NCI-H345 treated with DMSO at 0.1 percent for 48 hours (cell line): ENCODE measurements around the gene SPEM3.

Source experiments
- DNase-seq: peaks from one replicate; lab custom pipeline; 2025; ENCODE audit not compliant: unreplicated experiment; lab: John Stamatoyannopoulos, UW

SPEM3 gene

DNA sequence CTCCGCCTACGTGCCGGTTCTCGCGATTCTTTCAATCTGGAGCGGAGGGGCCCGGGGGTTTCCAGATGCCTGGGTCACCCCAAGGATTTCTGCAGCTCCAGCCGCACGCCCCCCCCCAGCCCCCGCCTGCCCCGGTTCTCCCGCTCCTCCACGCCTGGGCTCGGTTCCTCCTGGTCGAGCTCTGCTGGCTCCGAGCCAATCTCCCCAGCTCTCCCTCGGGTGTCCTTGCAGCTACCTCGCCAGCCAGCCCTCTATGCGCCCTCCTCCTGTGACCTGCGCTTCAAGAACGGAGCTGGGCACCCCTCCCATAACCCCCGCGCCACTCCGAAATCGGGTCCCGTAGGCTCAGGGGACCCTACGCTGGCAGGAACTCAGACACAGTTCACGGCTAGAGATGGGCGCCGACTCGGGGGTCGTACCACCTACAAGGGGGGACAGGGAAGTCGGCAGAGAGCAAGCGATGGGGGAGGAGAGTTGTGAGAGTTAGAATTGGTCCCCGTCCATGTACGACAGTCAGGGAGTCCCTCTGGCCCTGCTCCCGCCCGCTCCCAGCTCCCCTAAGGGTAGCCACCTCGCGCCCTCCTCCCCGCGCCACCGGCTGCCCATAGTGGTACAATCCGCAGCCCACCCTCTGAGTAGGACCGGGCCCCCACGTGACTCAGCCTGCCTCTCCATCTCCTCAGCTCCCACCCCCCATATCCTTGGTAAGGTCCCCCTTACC lies 11.6 kb downstream of the SPEM3 start:
- DNase-seq: peak; percentile 5

DNA sequence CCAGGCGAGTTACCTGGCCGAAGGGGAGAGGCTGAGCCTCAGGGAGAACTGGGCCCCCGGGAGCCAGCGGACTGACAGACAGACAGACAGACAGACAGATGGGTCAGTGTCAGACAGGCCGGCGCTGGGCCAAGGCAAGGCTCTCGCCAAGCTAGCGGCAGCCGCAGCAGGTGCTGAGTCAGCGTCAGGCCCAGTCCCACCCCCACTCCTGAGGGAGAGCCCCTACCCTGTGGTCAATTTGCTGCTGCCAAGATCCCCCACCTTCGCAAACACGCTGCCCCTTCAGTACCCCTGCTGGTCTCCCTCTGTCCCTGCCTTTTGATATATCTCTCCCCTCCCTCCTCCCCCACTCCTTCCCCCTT lies 12.2 kb downstream of the SPEM3 start:
- DNase-seq: no peak

- DNase-seq: no peak
Observed at GRCh38 chr17:7441266-7441665, 12.6 kb downstream of the SPEM3 start.

GRCh38 chr17:7442142-7442541 lies 13.5 kb downstream of the SPEM3 start:
- DNase-seq: no peak

DNA sequence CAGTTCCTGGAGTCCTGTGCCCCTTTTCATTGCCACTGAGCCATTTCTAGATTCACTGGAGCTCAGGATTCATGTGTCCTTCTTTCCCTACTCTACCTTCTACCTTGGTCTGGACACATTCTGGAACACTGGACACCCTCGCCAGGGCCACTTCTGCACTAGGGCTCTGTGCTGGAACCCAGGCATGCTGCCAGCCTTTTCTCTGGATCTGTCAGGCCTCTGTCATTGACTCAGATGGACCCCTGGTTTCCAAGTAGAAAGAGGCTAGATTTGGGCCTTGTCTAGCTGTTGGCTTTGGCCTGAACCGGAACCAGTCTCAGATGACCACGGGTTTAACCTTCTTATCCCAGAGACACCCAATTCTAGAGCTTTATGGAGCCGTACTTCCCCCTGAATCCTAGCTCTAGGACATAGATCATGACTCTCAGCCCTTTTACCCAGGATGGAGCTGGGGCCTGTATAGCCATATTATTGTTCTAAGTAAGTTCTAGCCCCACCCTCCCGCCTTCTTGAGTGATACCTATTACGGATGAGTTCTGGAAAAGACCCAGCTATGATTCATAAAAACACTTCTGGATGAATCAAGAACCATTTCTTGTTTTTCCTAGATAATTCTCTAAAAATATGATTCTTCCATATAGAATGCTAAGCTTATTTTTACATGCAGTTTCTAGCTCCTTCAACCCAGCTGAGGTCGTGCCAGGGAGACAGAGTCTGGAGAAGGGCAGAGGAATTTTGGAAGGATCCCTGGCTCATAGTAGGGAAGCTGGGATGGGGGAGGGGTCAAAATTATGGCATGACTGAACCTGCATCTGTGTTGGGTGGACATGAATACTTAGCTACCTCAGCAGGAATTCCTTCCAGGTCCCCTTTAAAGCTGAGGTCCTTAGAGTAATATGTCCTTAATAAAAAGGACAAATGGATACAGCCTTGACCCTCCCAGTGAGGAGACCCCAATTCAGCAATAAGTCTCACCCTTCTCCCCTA lies 15.1 kb downstream of the SPEM3 start:
- no peak for DNase-seq

DNA sequence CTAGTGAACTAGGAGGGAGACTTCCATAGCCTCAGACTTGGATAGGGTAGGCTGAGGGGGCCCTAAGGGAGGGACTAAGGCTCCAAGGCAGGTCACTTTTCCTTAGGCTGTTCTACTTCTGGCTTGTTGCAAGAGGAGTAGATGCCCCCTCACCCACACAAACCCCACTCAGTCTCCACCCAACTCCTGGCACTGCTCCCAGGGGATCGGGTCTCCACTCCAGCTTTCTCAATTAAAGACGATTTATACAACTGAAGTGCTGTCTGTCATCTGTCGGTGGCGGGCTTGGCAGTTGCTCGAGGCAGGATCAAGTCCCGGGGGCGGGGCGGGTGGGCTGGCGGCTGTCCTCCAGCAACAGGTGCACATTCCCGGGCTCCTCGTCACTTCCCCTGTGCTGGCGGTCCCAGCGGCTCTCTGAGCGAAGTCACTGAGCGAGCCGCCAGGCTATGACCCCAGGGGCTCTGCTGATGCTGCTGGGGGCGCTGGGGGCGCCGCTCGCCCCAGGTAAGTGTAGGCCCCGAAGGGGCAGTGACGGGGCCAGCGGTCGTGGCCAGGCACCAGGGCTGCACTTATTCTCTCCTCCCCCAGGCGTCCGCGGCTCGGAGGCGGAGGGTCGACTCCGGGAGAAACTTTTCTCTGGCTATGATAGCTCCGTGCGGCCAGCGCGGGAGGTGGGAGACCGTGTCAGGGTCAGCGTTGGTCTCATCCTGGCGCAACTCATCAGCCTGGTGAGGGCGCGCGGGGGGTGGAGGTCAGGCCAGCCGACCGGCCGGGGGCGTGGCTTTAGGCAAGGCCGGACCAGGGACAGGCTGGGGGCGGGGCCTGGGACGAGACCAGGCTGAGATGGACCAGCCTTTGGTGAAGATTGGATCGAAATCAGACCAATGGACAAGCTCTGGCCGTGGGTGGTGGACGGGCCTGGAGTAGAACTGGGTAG lies 16.3 kb downstream of the SPEM3 start, which contains the start of gene CHRNB1:
Gene CHRNB1, plus strand, starts transcription at position 380 of the 937 bp plus-strand sequence. Its CDS starts 67 bp downstream, at position 447.
- DNase-seq: no peak

DNA sequence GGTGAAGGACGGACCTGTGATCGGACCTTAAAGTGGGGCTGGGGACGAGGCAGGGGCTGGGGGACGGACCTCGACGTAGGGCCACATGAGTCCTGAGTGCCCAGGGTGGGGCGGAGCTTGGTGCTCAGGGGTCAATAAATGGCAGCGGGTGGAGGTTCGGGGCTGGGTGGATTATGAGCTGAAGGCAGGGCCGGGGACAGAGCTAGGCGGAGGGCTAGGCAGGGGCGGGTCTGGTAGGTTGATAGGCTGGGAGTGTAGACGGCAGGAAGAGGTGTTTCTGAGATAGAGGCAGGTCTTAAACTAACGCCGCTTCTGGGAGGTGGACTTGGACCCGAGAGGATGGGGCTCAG lies 16.9 kb downstream of the SPEM3 start:
- DNase-seq: no peak

DNA sequence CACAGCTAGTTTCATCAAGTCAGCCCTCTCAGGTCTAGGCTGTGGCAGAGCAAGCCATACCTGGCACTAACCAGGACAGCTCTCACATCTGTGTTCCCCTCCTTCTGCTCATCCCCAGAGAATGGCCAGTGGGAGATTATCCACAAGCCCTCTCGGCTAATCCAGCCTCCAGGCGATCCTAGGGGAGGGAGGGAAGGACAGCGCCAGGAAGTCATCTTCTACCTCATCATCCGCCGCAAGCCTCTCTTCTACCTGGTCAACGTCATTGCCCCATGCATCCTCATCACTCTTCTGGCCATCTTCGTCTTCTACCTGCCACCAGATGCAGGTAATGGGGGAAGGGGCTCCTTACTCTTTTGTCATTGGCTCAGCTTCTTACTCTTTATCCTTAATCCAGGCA lies 19.8 kb downstream of the SPEM3 start:
- DNase-seq: no peak

- DNase-seq: no peak
Observed at GRCh38 chr17:7459961-7460545, 31.4 kb downstream of the SPEM3 start.

- no peak for DNase-seq
Observed at GRCh38 chr17:7460850-7461660, 32.4 kb downstream of the SPEM3 start.

DNA sequence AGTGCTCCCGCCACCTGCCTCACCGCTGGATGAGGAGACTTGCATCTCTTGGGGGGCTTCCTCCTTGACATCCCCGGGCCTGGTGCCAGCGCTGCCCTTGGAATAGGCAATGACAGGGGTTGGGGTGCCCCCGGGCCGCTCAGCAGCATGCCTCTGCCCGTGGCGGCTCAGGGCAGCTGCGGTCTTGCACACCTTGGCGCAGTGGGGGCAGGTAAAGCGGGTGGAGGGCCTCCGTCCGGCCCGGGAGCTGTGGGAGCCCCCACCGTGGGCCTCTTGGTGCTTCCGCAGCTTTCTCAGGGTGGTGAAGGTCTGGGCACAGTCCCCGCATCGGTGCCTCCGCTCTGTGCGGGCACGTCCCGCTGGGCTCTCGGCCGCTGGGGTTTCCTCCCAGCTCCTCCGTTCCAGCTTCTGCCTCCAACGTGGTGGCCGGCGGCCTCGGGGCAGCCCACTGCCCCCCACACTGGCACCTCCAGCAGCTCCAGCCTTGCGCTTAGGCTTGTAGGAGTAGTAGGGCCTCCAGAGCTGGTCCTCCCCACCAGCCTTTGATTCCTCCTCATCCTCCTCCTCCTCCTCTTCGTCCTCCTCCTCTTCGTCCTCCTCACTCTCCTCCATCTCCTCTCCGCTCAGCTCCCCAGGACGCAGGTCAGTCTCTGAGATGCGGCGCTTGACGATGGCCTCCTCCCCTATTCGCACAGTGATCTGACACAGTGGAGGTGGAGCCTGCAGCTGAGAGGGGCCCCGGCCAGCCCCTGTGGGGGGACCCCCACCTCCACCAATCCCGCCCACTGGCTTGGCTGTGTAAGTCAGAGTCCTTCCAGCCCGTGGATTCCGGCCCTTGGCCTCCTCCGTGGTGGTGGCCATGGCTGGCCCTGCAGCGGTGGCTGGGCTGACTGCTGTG lies 34.1 kb downstream of the SPEM3 start:
- no peak for DNase-seq

DNA sequence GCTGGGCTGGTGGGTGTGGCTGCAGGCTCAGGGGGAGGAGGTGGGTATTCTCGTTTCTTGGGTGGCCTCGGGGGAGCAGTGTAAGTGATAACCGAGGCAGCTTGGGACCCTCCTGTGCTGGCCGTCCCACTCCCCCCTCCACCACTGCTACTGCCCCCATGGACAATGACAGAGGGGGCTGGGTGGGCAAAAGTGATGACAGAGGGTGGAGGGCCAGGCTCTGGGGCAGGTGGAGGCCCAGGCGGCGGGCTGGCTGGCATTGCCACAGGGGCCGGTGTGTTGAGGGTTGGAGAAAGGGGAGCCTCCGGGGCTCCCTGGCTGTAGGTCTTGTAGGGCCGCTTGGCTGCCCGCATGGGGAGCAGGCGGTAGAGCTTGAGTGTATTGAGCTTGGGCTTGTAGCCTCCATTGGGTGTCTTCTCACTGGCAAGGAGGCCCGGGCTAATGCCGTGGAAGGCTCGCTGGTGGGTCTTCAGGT lies 34.8 kb downstream of the SPEM3 start:
- no peak for DNase-seq

GRCh38 chr17:7464081-7464480 lies 35.4 kb downstream of the SPEM3 start:
- DNase-seq: no peak

DNA sequence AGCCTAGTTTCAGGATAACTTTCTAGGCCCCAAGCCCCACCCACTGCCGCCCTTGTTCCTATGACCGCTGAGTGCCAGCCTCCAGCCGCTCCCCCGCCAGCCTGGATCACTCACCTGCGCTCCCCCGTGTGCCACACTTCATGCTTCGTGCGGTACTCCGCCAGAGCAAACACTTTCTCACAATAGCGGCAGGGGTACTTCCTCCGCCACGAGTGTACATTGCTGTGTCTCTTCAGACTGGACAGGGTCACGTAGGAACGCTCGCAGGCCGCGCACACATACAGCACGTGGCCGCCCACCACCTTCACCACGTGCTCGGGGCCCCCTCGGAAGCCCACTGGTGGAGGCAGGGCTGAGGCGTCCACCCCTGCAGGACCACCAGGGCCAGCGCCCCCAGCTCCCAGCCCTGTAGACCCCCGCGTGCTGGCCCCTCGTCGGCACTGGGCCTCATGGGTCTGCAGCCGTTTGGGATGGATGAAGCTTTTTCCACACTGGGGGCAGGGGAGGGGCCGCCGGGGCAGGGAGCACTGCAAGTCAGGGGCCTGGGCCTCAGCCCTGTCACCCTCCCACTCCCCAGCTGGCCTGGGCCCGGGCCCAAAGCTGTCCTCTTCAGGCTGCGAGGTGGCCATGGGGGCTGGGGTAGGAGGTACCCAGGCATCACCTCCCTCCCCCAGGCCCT lies 37.1 kb downstream of the SPEM3 start:
- DNase-seq: no peak

DNA sequence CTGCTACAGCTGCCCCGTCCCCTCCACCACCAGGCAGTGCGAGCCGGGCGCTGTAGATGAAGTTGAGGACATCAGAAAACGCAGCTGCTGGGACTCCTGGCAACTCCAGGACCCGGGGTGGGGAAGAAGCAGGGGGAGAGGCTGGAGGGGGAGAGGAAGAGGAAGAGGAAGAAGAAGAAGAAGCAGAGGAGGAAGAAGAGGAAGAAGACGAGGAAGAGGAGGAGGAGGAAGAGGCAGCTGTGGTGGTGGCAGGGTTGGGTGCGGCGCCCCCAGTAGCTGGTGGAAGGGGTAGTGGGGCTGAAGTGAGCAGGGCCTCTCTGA lies 37.6 kb downstream of the SPEM3 start:
- no peak for DNase-seq

DNA sequence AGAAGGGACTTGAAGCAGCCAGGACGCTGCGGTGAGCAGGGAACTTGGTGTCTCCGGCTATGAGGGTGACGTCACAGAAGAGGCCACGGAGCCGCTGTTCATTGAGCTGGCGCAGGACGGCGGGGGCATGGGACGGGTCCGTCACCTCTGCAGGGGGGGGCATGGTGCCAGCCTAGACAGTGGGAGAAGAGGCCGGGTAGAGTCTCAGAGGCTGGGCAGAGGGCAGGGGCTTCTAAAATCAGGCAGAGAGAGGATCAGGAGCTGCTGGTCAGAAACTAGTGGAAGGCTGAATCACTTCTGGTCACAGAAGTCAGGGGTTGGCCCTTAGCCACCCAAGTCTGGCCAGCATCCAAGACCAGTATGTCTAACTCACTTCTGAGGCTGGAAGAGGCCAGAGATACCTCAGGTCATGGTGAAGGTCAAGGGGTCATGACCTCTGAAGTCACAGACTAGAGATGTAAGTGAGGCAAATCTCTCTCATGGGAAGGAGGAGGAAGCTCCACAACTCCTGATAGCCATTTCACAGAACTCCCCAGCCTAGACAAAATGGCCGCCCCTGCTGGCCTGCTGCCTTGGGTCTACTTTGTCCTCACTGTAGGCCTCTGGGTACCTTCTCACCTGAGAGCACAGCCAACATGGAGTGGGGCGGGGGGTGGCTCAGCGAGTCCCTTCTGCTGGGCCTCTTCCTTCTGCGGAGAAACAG lies 38.1 kb downstream of the SPEM3 start:
- no peak for DNase-seq

DNA sequence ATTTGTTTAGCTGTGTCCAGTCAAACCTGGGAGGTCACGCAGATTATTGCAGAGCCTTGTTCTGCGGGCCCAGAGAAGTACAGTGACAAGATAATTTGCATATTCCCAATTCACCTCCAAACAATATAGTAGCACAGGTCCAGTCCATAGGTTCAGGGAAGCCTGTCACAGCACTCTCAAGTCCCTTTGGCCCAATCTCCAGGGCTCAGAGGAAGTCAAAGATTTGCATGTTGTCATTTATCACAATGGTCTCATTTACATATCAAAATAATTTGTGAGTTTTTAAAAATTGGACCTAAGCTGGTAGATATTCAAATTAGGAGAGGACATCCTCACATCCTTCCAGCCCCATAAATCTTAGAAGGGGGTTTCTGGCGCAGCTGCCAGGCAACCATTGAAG lies 38.8 kb downstream of the SPEM3 start:
- no peak for DNase-seq

GRCh38 chr17:7468290-7468689 lies 39.6 kb downstream of the SPEM3 start:
- DNase-seq: no peak
